MM.1S (cell line): ENCODE data around the gene STK32A.

Experiments
- DNase-seq: peaks from one replicate; pipeline ENCODE4 v3.0.0-alpha.2; 2015
- H2AFZ ChIP-seq: fragments of 300-600 bp; sonication (generic); 2 replicates; pipeline ENCODE4 v1.6.0; 2016; ENCODE audit warnings: antibody characterized with exemption, low read length
- H3F3A ChIP-seq: fragments of 300-600 bp; sonication (generic); 2 replicates; pipeline ENCODE4 v1.6.1; 2016; ENCODE audit warnings: mild to moderate bottlenecking, antibody characterized with exemption, low read length, moderate library complexity, mixed read lengths; ENCODE audit not compliant: insufficient read depth
- H3K27ac ChIP-seq: fragments of 300-600 bp; sonication (generic); 2 replicates; pipeline ENCODE4 v1.5.1; 2016; ENCODE audit warnings: mild to moderate bottlenecking, low read length
- H3K27me3 ChIP-seq: fragments of 300-600 bp; sonication (generic); replicated peaks from 2 replicates; pipeline ENCODE4 v1.6.0; 2016; ENCODE audit warnings: low read length; ENCODE audit not compliant: insufficient read depth
- H3K36me3 ChIP-seq: fragments of 300-600 bp; sonication (generic); replicated peaks from 2 replicates; pipeline ENCODE4 v1.6.1; 2016; ENCODE audit warnings: mild to moderate bottlenecking, low read length, mixed read lengths; ENCODE audit not compliant: insufficient read depth
- H3K4me1 ChIP-seq: fragments of 300-600 bp; sonication (generic); 2 replicates; pipeline ENCODE4 v1.6.1; 2016; ENCODE audit warnings: low read length, mixed read lengths
- H3K4me2 ChIP-seq: fragments of 300-600 bp; sonication (generic); 2 replicates; pipeline ENCODE4 v1.6.0; 2016; ENCODE audit warnings: low read depth, low read length
- H3K4me3 ChIP-seq: fragments of 300-600 bp; sonication (generic); 2 replicates; pipeline ENCODE4 v1.5.1; 2016; ENCODE audit warnings: low read length, mixed read lengths
- H3K79me2 ChIP-seq: fragments of 300-600 bp; sonication (generic); 2 replicates; pipeline ENCODE4 v1.6.1; 2016; ENCODE audit warnings: mixed run types, low read length, mixed read lengths
- H3K9ac ChIP-seq: fragments of 300-600 bp; sonication (generic); 2 replicates; pipeline ENCODE4 v1.6.1; 2016; ENCODE audit warnings: low read length, mixed read lengths
- H3K9me2 ChIP-seq: fragments of 300-600 bp; sonication (generic); replicated peaks from 2 replicates; pipeline ENCODE4 v1.6.1; 2016; ENCODE audit warnings: mild to moderate bottlenecking, low read length, mixed read lengths; ENCODE audit not compliant: insufficient read depth
- H3K9me3 ChIP-seq: fragments of 300-600 bp; sonication (generic); replicated peaks from 2 replicates; pipeline ENCODE4 v1.6.1; 2016; ENCODE audit warnings: mild to moderate bottlenecking, low read length, mixed read lengths; ENCODE audit not compliant: insufficient read depth
- H4K20me1 ChIP-seq: fragments of 300-600 bp; sonication (generic); 2 replicates; pipeline ENCODE4 v1.6.1; 2016; ENCODE audit warnings: mild to moderate bottlenecking, low read length, moderate library complexity, mixed read lengths; ENCODE audit not compliant: insufficient read depth
- EZH2 ChIP-seq: fragments of 300-600 bp; sonication (generic); optimal IDR thresholded peaks from 2 replicates; pipeline ENCODE3; 2017; ENCODE audit warnings: low read depth, mild to moderate bottlenecking, antibody characterized with exemption, low read length, mixed read lengths
- EZH2phosphoT487 ChIP-seq: fragments of 300-600 bp; sonication (generic); IDR thresholded peaks from 2 replicates; pipeline ENCODE4 v1.6.1; 2018; ENCODE audit warnings: antibody characterized with exemption, low read length
- TF ChIP-seq, protein P1 (sequence below): fragments of 300-600 bp; sonication (generic); IDR thresholded peaks from 2 replicates; pipeline ENCODE4 v1.5.1; 2016; ENCODE audit warnings: antibody characterized with exemption, low read length, mixed read lengths

Gene STK32A

GRCh38 chr5:147359101-147359500, 124.3 kb downstream of the STK32A start:
- no peak overlapping the region for H3K27ac ChIP-seq
- H3K36me3 ChIP-seq = no peaks in the 10 kb centered on the region
- H3K4me1 ChIP-seq = no peaks in the 10 kb centered on the region
- H3K27me3 ChIP-seq = no peaks in the 10 kb centered on the region
- no peaks in the 10 kb centered on the region for H3K79me2 ChIP-seq
- H3K4me3 ChIP-seq = no peak overlapping the region
- H4K20me1 ChIP-seq = no peaks in the 10 kb centered on the region
- no peak overlapping the region for H3K4me2 ChIP-seq
- H2AFZ ChIP-seq = no peak overlapping the region
- no peak for DNase-seq
- no peak overlapping the region for H3K9ac ChIP-seq
- H3K9me2 ChIP-seq = no peaks in the 10 kb centered on the region
- H3K9me3 ChIP-seq = no peaks in the 10 kb centered on the region
- TF ChIP-seq EZH2phosphoT487 = no peak
- H3F3A ChIP-seq = no peaks in the 10 kb centered on the region

- Histone ChIP-seq H3K4me2 (no peak overlapping the region), H4K20me1 (no peaks in the 10 kb centered on the region), H3K36me3 (no peaks in the 10 kb centered on the region), H3K9me3 (no peaks in the 10 kb centered on the region), H3K27ac (no peak overlapping the region), H3K4me3 (no peak overlapping the region), H3K27me3 (no peaks in the 10 kb centered on the region), H3K79me2 (no peaks in the 10 kb centered on the region), H3F3A (no peaks in the 10 kb centered on the region), H3K9ac (no peak overlapping the region), H3K9me2 (no peaks in the 10 kb centered on the region), H2AFZ (no peak overlapping the region), H3K4me1 (no peaks in the 10 kb centered on the region)
- DNase-seq = no peak
- TF ChIP-seq, protein P1, sequence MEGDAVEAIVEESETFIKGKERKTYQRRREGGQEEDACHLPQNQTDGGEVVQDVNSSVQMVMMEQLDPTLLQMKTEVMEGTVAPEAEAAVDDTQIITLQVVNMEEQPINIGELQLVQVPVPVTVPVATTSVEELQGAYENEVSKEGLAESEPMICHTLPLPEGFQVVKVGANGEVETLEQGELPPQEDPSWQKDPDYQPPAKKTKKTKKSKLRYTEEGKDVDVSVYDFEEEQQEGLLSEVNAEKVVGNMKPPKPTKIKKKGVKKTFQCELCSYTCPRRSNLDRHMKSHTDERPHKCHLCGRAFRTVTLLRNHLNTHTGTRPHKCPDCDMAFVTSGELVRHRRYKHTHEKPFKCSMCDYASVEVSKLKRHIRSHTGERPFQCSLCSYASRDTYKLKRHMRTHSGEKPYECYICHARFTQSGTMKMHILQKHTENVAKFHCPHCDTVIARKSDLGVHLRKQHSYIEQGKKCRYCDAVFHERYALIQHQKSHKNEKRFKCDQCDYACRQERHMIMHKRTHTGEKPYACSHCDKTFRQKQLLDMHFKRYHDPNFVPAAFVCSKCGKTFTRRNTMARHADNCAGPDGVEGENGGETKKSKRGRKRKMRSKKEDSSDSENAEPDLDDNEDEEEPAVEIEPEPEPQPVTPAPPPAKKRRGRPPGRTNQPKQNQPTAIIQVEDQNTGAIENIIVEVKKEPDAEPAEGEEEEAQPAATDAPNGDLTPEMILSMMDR = no peak
- TF ChIP-seq EZH2phosphoT487 (no peak), EZH2 (no peak)
These were observed 124.8 kb downstream of the STK32A start for GRCh38 chr5:147359581-147359980.

- H3F3A ChIP-seq = no peaks in the 10 kb centered on the region
- H3K9ac ChIP-seq = no peak overlapping the region
These were observed 126.0 kb downstream of the STK32A start for GRCh38 chr5:147360816-147361215.

More at GRCh38 chr5:147360816-147361215, 126.0 kb downstream of the STK32A start:
- no peaks in the 10 kb centered on the region for H3K4me1 ChIP-seq
- no peak overlapping the region for H2AFZ ChIP-seq
- no peaks in the 10 kb centered on the region for H3K9me3 ChIP-seq
- DNase-seq = no peak
- H3K4me3 ChIP-seq = no peak overlapping the region
- no peaks in the 10 kb centered on the region for H3K27me3 ChIP-seq
- no peak overlapping the region for H3K4me2 ChIP-seq
- no peaks in the 10 kb centered on the region for H3K9me2 ChIP-seq
- no peaks in the 10 kb centered on the region for H3K79me2 ChIP-seq
- H3K36me3 ChIP-seq = no peaks in the 10 kb centered on the region
- TF ChIP-seq EZH2 (no peak), EZH2phosphoT487 (no peak)
- TF ChIP-seq, protein P1 = no peak
- H3K27ac ChIP-seq = no peak overlapping the region
- H4K20me1 ChIP-seq = no peaks in the 10 kb centered on the region
